Testis (tissue), 3 donors: ENCODE results near the gene SLC51A. TPM values are rescaled to one million over a fixed set of nuclear protein-coding genes. Genes with fewer than 3 reads are reported as not detected.

ENCODE experiments used
- DNase-seq: peaks from one replicate; pipeline ENCODE4 v3.0.0-alpha.2; 2019
- H3K27ac ChIP-seq, 2 donors: fragments of 200-600 bp; sonication (generic); one replicate each; pipeline ENCODE4 v1.5.1; 2019
- H3K27me3 ChIP-seq: fragments of 200-600 bp; sonication (generic); one replicate; pipeline ENCODE4 v1.5.1; 2019
- H3K36me3 ChIP-seq: fragments of 200-600 bp; sonication (generic); one replicate; pipeline ENCODE4 v1.5.1; 2017; ENCODE audit warnings: low read depth; ENCODE audit errors: missing control alignments
- H3K4me1 ChIP-seq: fragments of 200-600 bp; sonication (generic); one replicate; pipeline ENCODE4 v1.5.1; 2019
- H3K4me3 ChIP-seq, 2 donors: fragments of 200-600 bp; sonication (generic); one replicate each; pipeline ENCODE4 v1.5.1; 2017 to 2019
- H3K9me3 ChIP-seq: fragments of 200-600 bp; sonication (generic); one replicate; pipeline ENCODE4 v1.5.1; 2017
- POLR2A ChIP-seq: fragments of 450-650 bp; IDR thresholded peaks from one replicate; pipeline ENCODE4 v1.6.1; 2017; ENCODE audit warnings: antibody characterized with exemption, mild to moderate bottlenecking, moderate library complexity
- WGBS, 2 donors: methylation state at CpG; one replicate each; pipeline ENCODE4 v1.1.5; 2018; 5-methylcytosine and 5-hydroxymethylcytosine counted together
- intact Hi-C: fragments of 100-400 bp; cut with DNase I; formaldehyde crosslinking; loops from one replicate; pipeline ENCODE4 v1.15.1; 2023; ENCODE audit warnings: low total_unique reads
- polyA plus RNA-seq: library from polyadenylated mRNA; stranded (reverse); fragments of 350-450 nt; fragmentation: Illumina TruSeq; extraction: RNeasy Lipid Tissue Mini Kit (QIAGEN cat#74804); gene quantifications from one replicate; pipeline ENCODE4 v1.2.3, GENCODE V29; 2014; ENCODE audit warnings: low read depth, low replicate concordance; ENCODE audit not compliant: insufficient read depth
- total RNA-seq, 2 donors: library from RNA; depleted of rRNA; stranded (reverse); fragments of >200 nt; gene quantifications; one replicate each; pipeline ENCODE4 v1.2.3, GENCODE V29; 2016
- TF ChIP-seq, protein P1 (sequence below), 3 experiments: fragments of 450-650 bp in 2 of 3; fragments of 200-600 bp in 1 of 3; sonication (generic) in 1 of 3; IDR thresholded peaks; one replicate each; pipeline ENCODE4 v1.5.1; 2016 to 2019; ENCODE audit warnings: antibody characterized with exemption in 3 of 3, mild to moderate bottlenecking in 2 of 3, moderate library complexity in 1 of 3

SLC51A gene
- total and polyA plus RNA-seq, 3 donors from 2014 or later: 27.2 to 60.6 (median 35.1) TPM

GRCh38 chr3:196260784-196261183 is 44.5 kb downstream of the SLC51A start:
- intact Hi-C loops: no loop called here
- DNase-seq: no peak
- Histone ChIP-seq H3K36me3 (no peaks in the 10 kb centered on the region), H3K4me3 (no peak overlapping the region), H3K27me3 (no peaks in the 10 kb centered on the region), H3K27ac (no peak overlapping the region), H3K9me3 (no peaks in the 10 kb centered on the region), H3K4me1 (no peaks in the 10 kb centered on the region)
- TF ChIP-seq, protein P1, sequence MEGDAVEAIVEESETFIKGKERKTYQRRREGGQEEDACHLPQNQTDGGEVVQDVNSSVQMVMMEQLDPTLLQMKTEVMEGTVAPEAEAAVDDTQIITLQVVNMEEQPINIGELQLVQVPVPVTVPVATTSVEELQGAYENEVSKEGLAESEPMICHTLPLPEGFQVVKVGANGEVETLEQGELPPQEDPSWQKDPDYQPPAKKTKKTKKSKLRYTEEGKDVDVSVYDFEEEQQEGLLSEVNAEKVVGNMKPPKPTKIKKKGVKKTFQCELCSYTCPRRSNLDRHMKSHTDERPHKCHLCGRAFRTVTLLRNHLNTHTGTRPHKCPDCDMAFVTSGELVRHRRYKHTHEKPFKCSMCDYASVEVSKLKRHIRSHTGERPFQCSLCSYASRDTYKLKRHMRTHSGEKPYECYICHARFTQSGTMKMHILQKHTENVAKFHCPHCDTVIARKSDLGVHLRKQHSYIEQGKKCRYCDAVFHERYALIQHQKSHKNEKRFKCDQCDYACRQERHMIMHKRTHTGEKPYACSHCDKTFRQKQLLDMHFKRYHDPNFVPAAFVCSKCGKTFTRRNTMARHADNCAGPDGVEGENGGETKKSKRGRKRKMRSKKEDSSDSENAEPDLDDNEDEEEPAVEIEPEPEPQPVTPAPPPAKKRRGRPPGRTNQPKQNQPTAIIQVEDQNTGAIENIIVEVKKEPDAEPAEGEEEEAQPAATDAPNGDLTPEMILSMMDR (IDR thresholded peaks at IDR 0.05): no peak
- no peak for TF ChIP-seq POLR2A
- 94 to 96% methylated on average over 4 of the region's 4 CpGs for WGBS, 2 donors

DNA sequence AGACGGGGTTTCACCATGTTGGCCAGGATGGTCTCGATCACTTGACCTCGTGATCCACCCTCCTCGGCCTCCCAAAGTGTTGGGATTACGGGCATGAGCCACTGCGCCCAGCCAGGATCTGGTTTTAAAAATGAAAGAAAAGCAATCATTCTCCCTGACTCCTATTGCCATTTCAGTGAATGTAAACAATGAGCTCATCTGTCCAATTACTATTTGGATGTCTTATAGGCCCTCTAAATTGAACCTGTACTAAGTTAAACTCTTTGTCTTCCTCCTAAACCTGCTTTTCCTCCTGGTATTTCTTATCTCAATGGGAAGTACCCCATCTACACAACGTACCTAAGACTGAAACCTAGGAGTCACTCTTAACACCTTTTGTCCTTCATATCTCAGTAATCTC is 47.5 kb downstream of the SLC51A start:
- no peaks in the 10 kb centered on the region for H3K36me3 ChIP-seq
- no peaks in the 10 kb centered on the region for H3K9me3 ChIP-seq
- TF ChIP-seq, protein P1 (IDR thresholded peaks at IDR 0.05): no peak
- TF ChIP-seq POLR2A: no peak
- 92 to 95% methylated on average over 7 of the region's 7 CpGs for WGBS, 2 donors
- H3K27me3 ChIP-seq: no peaks in the 10 kb centered on the region
- intact Hi-C loops: no loop called here
- no peak overlapping the region for H3K27ac ChIP-seq
- no peak for DNase-seq
- H3K4me1 ChIP-seq: peaks cover 7% of the 10 kb centered on the region
- H3K4me3 ChIP-seq: no peak overlapping the region

- Histone ChIP-seq H3K4me1 (peaks cover 7% of the 10 kb centered on the region), H3K36me3 (no peaks in the 10 kb centered on the region), H3K4me3 (no peak overlapping the region), H3K27me3 (no peaks in the 10 kb centered on the region), H3K27ac (no peak overlapping the region), H3K9me3 (no peaks in the 10 kb centered on the region)
- WGBS, 2 donors: 74 to 75% methylated on average over 9 of the region's 9 CpGs
- no peak for TF ChIP-seq POLR2A
- TF ChIP-seq, protein P1 (IDR thresholded peaks at IDR 0.05): no peak
- intact Hi-C loops: no loop called here
- peak; percentile 49 for DNase-seq
Observed at GRCh38 chr3:196268284-196269163, 52.2 kb downstream of the SLC51A start.

- no peak for DNase-seq
- WGBS, 2 donors: 95 to 96% methylated on average over 5 of the region's 5 CpGs
- Histone ChIP-seq H3K27ac (no peak overlapping the region), H3K9me3 (no peaks in the 10 kb centered on the region), H3K27me3 (no peaks in the 10 kb centered on the region), H3K36me3 (no peaks in the 10 kb centered on the region), H3K4me3 (no peak overlapping the region), H3K4me1 (peaks cover 7% of the 10 kb centered on the region)
- intact Hi-C loops: no loop called here
- TF ChIP-seq POLR2A: no peak
- TF ChIP-seq, protein P1 (IDR thresholded peaks at IDR 0.05): no peak
Observed at GRCh38 chr3:196270499-196270898, 54.2 kb downstream of the SLC51A start.
